H1 (cell line): ENCODE measurements around the gene DLEC1. TPM values are rescaled to one million over a fixed set of nuclear protein-coding genes. Genes with fewer than 3 reads are reported as not detected.

Source experiments
- GTF2F1 ChIP-seq: IDR thresholded peaks from 2 replicates; pipeline ENCODE4 v1.6.1; 2012; ENCODE audit warnings: low read depth, low read length, improper control_type of control experiment, borderline replicate concordance
- RNF2 ChIP-seq: fragments of 200-900, 300-1000 bp; sonication (generic); IDR thresholded peaks from 2 replicates; pipeline ENCODE4 v1.7.1; 2016; ENCODE audit warnings: borderline replicate concordance, low read depth, mild to moderate bottlenecking, antibody characterized with exemption, low read length; ENCODE audit not compliant: poor library complexity, severe bottlenecking; ENCODE audit errors: missing control alignments
- SIN3A ChIP-seq, 2 experiments: IDR thresholded peaks in 1 of 2; conservative IDR thresholded peaks in 1 of 2; 2 replicates each; pipeline ENCODE4 v1.6.1; 2011 to 2012; ENCODE audit warnings: low read length in 2 of 2, improper control_type of control experiment in 1 of 2, low read depth in 1 of 2, mild to moderate bottlenecking in 1 of 2
- SIX5 ChIP-seq: IDR thresholded peaks from 2 replicates; pipeline ENCODE4 v1.6.1; 2011; ENCODE audit warnings: mild to moderate bottlenecking, low read depth, low read length
- polyA plus RNA-seq, 7 experiments: library from polyadenylated mRNA; depleted of rRNA in 3 of 7; stranded (reverse) in 5 of 7; unstranded in 2 of 7; fragments of >200 nt in 5 of 7; fragments of 200-250 nt in 2 of 7; gene quantifications; 1 replicate in 5 of 7; 2 replicates in 1 of 7; 4 replicates in 1 of 7; pipeline versions ENCODE4 v1.2.1 to v1.2.3, GENCODE V29; 2011 to 2013; ENCODE audit warnings: missing spikeins in 2 of 7, mixed read lengths in 2 of 7
- total RNA-seq: library from RNA; stranded (reverse); fragmentation: NEBNext Ultra II Directional; extraction: Animal tissue kit (Norgen Biotek cat#: 25700); gene quantifications from 2 replicates; pipeline ENCODE4 v1.2.1, GENCODE V29; 2021
- TF ChIP-seq, protein P1 (sequence below): fragments of 300-600 bp; sonication (generic); IDR thresholded peaks from 2 replicates; pipeline ENCODE4 v1.7.1; 2012; ENCODE audit warnings: low read length, moderate library complexity, mild to moderate bottlenecking, inconsistent platforms; ENCODE audit not compliant: insufficient replicate concordance
- TF ChIP-seq, protein P2 (sequence below), 3 experiments: IDR thresholded peaks; 1 replicate in 2 of 3; 2 replicates in 1 of 3; pipeline versions ENCODE4 v1.5.1 to v1.6.1; 2011; ENCODE audit warnings: low read length in 3 of 3, mild to moderate bottlenecking in 3 of 3, inconsistent platforms in 2 of 3, low read depth in 1 of 3, moderate library complexity in 1 of 3; ENCODE audit not compliant: insufficient read depth in 1 of 3; ENCODE audit errors: control extremely low read depth in 1 of 3

DLEC1 gene
- total and polyA plus RNA-seq, 2 of the 8 experiments (the other 6 are each of a cell fraction or from before 2014, with no cell fraction given): 0.26 to 0.76 TPM

DNA sequence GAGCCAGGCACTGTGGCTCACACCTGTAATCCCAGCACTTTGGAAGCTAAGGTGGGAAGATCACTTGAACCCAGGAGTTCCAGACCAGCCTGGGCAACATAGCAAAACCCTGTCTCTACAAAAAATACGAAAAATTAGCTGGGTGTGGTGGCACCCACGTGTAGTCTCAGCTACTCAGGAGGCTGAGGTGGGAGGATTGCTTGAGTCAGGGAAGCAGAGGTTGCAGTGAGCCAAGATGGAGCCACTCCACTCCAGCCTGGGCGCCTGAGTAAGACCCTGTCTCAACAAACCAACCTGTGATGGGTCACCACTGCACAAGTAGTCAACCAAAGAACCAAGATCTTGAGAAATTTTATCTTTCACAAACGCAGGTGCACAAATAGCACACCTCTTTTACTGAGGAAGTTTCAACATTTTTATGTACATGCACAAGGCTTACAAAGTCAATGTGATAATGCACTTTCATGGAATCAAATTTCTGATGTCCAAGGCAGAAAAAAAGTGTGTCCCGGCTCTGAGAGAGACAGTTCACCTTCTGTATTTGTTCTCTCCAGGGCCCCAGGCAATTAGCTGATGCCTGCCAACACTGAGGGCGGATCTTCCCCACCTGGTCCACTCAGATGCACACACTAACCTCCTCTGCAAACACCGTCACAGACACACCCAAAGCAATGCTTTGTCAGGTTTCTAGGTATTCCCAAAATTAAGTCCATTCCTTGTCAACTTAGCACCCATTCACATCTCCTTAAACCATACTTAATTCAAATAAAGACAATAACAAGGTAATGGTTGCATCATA is 85.5 kb downstream of the DLEC1 start (continued):
- TF ChIP-seq, protein P1, sequence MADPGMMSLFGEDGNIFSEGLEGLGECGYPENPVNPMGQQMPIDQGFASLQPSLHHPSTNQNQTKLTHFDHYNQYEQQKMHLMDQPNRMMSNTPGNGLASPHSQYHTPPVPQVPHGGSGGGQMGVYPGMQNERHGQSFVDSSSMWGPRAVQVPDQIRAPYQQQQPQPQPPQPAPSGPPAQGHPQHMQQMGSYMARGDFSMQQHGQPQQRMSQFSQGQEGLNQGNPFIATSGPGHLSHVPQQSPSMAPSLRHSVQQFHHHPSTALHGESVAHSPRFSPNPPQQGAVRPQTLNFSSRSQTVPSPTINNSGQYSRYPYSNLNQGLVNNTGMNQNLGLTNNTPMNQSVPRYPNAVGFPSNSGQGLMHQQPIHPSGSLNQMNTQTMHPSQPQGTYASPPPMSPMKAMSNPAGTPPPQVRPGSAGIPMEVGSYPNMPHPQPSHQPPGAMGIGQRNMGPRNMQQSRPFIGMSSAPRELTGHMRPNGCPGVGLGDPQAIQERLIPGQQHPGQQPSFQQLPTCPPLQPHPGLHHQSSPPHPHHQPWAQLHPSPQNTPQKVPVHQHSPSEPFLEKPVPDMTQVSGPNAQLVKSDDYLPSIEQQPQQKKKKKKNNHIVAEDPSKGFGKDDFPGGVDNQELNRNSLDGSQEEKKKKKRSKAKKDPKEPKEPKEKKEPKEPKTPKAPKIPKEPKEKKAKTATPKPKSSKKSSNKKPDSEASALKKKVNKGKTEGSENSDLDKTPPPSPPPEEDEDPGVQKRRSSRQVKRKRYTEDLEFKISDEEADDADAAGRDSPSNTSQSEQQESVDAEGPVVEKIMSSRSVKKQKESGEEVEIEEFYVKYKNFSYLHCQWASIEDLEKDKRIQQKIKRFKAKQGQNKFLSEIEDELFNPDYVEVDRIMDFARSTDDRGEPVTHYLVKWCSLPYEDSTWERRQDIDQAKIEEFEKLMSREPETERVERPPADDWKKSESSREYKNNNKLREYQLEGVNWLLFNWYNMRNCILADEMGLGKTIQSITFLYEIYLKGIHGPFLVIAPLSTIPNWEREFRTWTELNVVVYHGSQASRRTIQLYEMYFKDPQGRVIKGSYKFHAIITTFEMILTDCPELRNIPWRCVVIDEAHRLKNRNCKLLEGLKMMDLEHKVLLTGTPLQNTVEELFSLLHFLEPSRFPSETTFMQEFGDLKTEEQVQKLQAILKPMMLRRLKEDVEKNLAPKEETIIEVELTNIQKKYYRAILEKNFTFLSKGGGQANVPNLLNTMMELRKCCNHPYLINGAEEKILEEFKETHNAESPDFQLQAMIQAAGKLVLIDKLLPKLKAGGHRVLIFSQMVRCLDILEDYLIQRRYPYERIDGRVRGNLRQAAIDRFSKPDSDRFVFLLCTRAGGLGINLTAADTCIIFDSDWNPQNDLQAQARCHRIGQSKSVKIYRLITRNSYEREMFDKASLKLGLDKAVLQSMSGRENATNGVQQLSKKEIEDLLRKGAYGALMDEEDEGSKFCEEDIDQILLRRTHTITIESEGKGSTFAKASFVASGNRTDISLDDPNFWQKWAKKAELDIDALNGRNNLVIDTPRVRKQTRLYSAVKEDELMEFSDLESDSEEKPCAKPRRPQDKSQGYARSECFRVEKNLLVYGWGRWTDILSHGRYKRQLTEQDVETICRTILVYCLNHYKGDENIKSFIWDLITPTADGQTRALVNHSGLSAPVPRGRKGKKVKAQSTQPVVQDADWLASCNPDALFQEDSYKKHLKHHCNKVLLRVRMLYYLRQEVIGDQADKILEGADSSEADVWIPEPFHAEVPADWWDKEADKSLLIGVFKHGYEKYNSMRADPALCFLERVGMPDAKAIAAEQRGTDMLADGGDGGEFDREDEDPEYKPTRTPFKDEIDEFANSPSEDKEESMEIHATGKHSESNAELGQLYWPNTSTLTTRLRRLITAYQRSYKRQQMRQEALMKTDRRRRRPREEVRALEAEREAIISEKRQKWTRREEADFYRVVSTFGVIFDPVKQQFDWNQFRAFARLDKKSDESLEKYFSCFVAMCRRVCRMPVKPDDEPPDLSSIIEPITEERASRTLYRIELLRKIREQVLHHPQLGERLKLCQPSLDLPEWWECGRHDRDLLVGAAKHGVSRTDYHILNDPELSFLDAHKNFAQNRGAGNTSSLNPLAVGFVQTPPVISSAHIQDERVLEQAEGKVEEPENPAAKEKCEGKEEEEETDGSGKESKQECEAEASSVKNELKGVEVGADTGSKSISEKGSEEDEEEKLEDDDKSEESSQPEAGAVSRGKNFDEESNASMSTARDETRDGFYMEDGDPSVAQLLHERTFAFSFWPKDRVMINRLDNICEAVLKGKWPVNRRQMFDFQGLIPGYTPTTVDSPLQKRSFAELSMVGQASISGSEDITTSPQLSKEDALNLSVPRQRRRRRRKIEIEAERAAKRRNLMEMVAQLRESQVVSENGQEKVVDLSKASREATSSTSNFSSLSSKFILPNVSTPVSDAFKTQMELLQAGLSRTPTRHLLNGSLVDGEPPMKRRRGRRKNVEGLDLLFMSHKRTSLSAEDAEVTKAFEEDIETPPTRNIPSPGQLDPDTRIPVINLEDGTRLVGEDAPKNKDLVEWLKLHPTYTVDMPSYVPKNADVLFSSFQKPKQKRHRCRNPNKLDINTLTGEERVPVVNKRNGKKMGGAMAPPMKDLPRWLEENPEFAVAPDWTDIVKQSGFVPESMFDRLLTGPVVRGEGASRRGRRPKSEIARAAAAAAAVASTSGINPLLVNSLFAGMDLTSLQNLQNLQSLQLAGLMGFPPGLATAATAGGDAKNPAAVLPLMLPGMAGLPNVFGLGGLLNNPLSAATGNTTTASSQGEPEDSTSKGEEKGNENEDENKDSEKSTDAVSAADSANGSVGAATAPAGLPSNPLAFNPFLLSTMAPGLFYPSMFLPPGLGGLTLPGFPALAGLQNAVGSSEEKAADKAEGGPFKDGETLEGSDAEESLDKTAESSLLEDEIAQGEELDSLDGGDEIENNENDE: no peak
- no peak for TF ChIP-seq SIN3A (conservative IDR thresholded peaks at IDR 0.05 in 1 of 2, IDR thresholded peaks at IDR 0.05 in 1 of 2; ENCODE audit: low read depth in 1 of 2, low read length in 2 of 2)
- no peak for TF ChIP-seq SIX5
- no peak for TF ChIP-seq GTF2F1
- TF ChIP-seq, protein P2, sequence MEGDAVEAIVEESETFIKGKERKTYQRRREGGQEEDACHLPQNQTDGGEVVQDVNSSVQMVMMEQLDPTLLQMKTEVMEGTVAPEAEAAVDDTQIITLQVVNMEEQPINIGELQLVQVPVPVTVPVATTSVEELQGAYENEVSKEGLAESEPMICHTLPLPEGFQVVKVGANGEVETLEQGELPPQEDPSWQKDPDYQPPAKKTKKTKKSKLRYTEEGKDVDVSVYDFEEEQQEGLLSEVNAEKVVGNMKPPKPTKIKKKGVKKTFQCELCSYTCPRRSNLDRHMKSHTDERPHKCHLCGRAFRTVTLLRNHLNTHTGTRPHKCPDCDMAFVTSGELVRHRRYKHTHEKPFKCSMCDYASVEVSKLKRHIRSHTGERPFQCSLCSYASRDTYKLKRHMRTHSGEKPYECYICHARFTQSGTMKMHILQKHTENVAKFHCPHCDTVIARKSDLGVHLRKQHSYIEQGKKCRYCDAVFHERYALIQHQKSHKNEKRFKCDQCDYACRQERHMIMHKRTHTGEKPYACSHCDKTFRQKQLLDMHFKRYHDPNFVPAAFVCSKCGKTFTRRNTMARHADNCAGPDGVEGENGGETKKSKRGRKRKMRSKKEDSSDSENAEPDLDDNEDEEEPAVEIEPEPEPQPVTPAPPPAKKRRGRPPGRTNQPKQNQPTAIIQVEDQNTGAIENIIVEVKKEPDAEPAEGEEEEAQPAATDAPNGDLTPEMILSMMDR (IDR thresholded peaks at IDR 0.05; ENCODE audit: control extremely low read depth in 1 of 3, insufficient read depth in 1 of 3, low read depth in 1 of 3, low read length in 3 of 3): no peak
- TF ChIP-seq RNF2: no peak
- TF ChIP-seq, all 59 proteins: peak for 0
